Lower leg skin (tissue), 4 donors: ENCODE results near the gene TNS3. TPM values are rescaled to one million over a fixed set of nuclear protein-coding genes. Genes with fewer than 3 reads are reported as not detected.
"Not testable (repeated sequence)": the region's sequence is repeated elsewhere in the genome, so short reads cannot be mapped to it uniquely, and the experiment has no call there.

Experiments
- DNase-seq, 2 donors: peaks; one replicate each; pipeline ENCODE4 v3.0.0-alpha.2; 2019; ENCODE audit warnings: low spot score in 2 of 2
- H3K4me3 ChIP-seq: fragments of 200-600 bp; sonication (generic); 2 replicates; pipeline ENCODE4 v1.5.1; 2017; ENCODE audit warnings: mild to moderate bottlenecking, low read depth; ENCODE audit not compliant: poor library complexity, severe bottlenecking
- POLR2A ChIP-seq, 2 donors: fragments of 450-650 bp; IDR thresholded peaks; one replicate each; pipeline ENCODE4 v1.6.1; 2016 to 2017; ENCODE audit warnings: antibody characterized with exemption in 2 of 2, mild to moderate bottlenecking in 1 of 2, moderate library complexity in 1 of 2
- WGBS, 2 donors: methylation state at CpG; one replicate each; pipeline ENCODE4 v1.1.5; 2018; 5-methylcytosine and 5-hydroxymethylcytosine counted together
- intact Hi-C: fragments of 100-400 bp; cut with DNase I; formaldehyde crosslinking; loops from one replicate; pipeline ENCODE4 v1.15.0; 2023; ENCODE audit warnings: low total_unique reads
- total RNA-seq, 4 donors: library from RNA; depleted of rRNA; stranded (reverse); fragments of >200 nt; gene quantifications; one replicate each; pipeline ENCODE4 v1.1.0, GENCODE V29; 2016
- TF ChIP-seq, protein P1 (sequence below), 3 donors: fragments of 450-650 bp; IDR thresholded peaks; one replicate each; pipeline ENCODE4 v1.5.1; 2016; ENCODE audit warnings: antibody characterized with exemption in 3 of 3, mild to moderate bottlenecking in 3 of 3, moderate library complexity in 2 of 3

TNS3 gene
- total RNA-seq, 4 donors from 2014 or later: 19.5 to 33.9 (median 25.5) TPM

DNA sequence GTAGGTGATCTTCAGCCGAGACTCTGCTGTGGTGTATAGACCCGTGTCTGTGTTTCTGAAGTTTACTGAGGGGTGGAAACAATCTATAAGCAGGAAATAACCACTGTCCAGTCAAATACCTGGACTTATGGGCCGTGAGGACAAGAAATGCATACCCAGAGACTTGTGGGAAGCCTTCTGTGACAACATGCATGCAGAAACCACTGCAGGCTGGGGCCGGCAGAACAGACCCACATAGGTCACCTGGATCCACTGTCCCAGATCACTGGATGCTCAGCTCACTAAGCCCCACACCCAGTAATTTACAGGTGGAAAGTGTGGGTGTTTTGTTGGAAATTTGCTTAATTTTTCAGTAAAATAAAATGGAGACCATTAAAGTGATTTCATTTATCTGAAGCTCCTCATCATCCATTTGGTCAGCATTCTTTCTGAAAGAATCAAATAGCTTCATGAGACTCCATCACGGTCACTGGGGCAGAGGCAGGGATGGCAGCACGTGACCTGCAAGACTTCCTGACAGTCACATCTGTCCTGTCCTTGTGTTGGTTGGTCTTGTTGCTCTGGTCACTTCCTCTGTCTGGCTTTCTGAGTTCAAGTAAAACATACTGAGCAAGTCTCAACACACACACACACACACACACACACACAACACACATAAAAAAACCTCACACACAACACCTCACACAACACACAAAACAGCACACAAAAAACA is 108.3 kb downstream of the TNS3 start:
- DNase-seq: no peak
- intact Hi-C loops: no loop called here
- WGBS, 2 donors: 79 to 83% methylated on average over 6 of the region's 6 CpGs
- no peak overlapping the region for H3K4me3 ChIP-seq
- no peak for TF ChIP-seq POLR2A (IDR thresholded peaks at IDR 0.05)
- TF ChIP-seq, protein P1, sequence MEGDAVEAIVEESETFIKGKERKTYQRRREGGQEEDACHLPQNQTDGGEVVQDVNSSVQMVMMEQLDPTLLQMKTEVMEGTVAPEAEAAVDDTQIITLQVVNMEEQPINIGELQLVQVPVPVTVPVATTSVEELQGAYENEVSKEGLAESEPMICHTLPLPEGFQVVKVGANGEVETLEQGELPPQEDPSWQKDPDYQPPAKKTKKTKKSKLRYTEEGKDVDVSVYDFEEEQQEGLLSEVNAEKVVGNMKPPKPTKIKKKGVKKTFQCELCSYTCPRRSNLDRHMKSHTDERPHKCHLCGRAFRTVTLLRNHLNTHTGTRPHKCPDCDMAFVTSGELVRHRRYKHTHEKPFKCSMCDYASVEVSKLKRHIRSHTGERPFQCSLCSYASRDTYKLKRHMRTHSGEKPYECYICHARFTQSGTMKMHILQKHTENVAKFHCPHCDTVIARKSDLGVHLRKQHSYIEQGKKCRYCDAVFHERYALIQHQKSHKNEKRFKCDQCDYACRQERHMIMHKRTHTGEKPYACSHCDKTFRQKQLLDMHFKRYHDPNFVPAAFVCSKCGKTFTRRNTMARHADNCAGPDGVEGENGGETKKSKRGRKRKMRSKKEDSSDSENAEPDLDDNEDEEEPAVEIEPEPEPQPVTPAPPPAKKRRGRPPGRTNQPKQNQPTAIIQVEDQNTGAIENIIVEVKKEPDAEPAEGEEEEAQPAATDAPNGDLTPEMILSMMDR (IDR thresholded peaks at IDR 0.05): no peak

DNA sequence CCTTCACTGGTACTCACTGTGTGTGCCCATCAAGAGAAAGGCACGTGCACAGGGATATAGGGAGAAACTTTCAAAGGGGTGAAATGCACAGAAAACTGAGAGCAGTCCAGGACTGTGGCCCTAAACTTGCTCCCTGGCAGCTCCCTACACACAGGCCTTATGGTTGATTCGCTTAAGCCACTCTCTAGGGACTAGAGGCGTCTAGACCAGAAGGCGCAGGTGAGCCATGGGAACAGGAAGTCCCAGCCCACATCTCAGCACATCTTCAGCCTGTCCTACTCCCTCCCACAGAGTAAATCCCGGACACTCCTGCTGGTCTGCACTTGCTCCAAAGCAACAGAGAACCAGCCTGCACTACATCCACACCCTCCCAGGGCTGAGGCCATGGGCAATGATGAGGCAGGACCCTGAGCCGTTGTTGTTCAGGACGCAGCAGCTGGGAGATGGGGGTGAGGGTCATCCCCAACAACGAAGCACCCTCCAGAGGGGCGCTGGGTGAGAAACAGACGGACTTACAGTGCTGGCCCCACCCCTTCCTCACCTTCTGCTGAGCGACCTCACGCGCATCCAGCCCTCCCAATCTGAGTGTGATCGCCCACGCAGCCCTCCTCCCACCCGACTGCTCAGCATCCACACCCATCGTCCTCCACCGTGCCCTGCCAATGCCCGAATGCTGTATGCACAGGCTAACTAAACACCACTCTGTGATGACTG is 109.3 kb downstream of the TNS3 start:
- TF ChIP-seq, protein P1 (IDR thresholded peaks at IDR 0.05): no peak
- TF ChIP-seq POLR2A (IDR thresholded peaks at IDR 0.05): no peak
- H3K4me3 ChIP-seq: no peak overlapping the region
- DNase-seq: no peak
- intact Hi-C loops: no loop called here
- WGBS, 2 donors: 84 to 90% methylated on average over 16 to 19 of the region's 19 CpGs

DNA sequence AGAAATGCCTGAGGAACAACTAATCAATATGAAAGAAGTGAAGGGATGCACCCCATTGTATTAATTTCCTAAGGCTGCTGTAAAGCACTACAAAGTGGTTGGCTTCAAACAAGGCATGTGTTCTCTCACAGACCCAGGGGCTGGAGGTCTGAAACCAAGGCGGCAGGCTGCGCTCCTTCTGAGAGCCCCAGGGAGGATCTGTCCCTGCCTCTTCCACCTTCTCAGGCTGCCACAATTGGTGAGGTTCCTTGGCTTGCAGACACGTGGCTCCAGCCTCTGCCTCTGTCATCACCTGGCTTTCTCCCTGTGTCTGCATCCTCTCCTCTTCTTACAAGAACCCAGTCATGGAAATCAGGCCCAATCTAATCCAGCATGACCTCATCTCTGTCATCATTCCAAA is 110.1 kb downstream of the TNS3 start:
- no peak for DNase-seq
- intact Hi-C loops: no loop called here
- H3K4me3 ChIP-seq: no peak overlapping the region
- no peak for TF ChIP-seq POLR2A (IDR thresholded peaks at IDR 0.05)
- TF ChIP-seq, protein P1 (IDR thresholded peaks at IDR 0.05): no peak
- WGBS, 2 donors: 71 to 75% methylated on average over 3 of the region's 3 CpGs

DNA sequence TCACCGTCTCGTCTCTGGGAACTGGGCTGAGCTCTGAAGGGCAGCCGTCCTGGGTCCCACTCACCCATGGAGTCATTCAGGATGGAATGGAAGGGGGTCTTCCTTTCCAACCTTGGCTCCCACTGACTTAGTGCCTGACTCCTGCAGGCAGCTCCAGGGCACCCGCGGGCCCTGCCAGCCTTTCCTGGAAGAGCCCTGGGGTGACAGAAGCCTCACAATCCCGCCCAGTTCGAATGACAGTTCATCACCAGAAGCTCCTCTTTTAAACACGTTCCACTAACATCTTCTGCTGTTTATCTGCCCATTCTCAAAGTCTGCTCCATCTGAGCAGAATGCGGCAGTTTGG is 110.6 kb downstream of the TNS3 start:
- H3K4me3 ChIP-seq: no peak overlapping the region
- 52 to 74% methylated on average over 9 of the region's 9 CpGs for WGBS, 2 donors
- intact Hi-C loops: no loop called here
- TF ChIP-seq, protein P1 (IDR thresholded peaks at IDR 0.05): no peak
- TF ChIP-seq POLR2A (IDR thresholded peaks at IDR 0.05): no peak
- no peak for DNase-seq

DNA sequence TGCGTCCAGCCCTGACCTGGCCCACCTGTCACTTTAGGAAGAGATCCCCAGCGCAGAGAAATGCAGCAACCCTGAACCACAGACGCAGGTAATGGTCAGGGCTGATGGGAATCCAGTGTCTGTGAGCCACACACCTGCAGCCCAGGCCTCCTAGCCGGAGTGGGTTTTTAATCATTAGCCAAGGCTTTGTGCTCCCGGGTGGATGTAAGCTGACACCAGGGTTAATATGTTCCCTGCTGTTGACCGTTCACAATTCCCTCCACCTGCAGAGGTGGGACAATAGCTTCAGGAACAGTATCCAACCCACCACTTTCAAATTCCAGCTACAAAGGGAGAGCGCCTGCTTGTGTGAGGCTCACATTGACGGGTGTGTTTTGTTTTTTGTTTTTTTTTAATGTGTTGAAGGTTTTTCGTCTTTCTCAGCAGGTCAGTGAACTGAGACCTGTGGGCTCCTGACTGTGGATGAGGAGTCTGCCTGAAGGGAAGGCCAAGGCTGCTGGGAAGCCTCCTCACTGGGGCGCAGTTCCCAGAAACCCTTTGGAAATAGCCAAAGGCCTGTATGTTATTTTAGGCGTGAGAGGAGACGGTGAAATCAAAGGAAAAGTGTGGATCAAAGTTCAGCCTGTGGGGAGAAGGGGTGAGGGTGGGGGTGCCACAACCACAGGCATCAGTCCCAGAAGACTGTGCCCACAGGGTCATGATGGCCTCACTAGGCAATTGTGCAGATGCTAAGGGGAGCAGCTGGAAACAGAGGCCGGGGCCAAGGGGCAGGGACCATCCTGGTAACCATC is 111.1 kb downstream of the TNS3 start:
- intact Hi-C loops: no loop called here
- no peak overlapping the region for H3K4me3 ChIP-seq
- WGBS, 2 donors: 72 to 76% methylated on average over 13 of the region's 13 CpGs
- TF ChIP-seq, protein P1 (IDR thresholded peaks at IDR 0.05): no peak
- no peak for TF ChIP-seq POLR2A (IDR thresholded peaks at IDR 0.05)
- DNase-seq: no peak

DNA sequence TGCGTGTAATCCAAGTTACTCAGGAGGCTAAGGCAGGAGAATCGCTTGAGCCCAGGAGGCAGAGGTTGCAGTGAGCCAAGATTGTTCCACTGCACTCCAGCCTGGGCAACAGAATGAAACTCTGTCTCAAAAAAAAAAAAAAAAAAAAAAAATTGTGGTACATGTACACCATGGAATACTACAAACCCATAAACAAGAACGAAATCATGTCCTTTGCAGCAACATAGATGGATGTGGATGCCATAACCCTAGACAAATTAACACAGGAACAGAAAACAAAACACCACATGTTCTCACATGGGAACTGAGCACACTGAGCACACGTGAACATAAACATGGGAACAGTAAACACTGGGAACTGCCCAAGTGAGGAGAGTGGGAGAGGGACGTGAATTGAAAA is 112.1 kb downstream of the TNS3 start:
- DNase-seq, intact Hi-C loops, H3K4me3 ChIP-seq: not testable (repeated sequence)
- 74 to 75% methylated on average over 5 of the region's 5 CpGs for WGBS, 2 donors
